Measurements from ENCODE around the gene CNTN1.

CNTN1 gene

DNA sequence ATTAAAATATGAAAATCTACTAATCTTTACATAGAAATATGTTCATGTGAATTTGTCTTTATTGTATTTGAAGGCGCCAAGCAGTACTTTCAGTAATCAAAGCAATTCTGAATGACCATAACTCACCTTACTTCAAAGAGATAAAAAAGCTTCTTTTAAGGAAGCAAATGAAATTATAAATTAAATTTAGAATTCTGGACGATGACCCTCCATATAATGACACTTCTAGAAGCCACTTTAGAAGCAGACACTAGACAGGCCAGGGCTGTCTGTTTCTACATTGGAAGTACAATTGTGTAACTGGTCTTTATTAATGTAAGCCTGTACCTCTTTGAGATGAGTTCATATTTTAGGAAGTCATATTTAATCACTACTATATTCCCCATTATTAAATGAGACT, 222.9 kb downstream of the CNTN1 start:
- H3K4me3 ChIP-seq (ENCODE audit: control insufficient read depth, low read depth, low read length): no peak overlapping the region
- no peak for TF ChIP-seq CTCF (conservative IDR thresholded peaks at IDR 0.05; ENCODE audit: control insufficient read depth, insufficient read depth, low read depth, low read length)
- no peak for DNase-seq (ENCODE audit: low read depth)

DNA sequence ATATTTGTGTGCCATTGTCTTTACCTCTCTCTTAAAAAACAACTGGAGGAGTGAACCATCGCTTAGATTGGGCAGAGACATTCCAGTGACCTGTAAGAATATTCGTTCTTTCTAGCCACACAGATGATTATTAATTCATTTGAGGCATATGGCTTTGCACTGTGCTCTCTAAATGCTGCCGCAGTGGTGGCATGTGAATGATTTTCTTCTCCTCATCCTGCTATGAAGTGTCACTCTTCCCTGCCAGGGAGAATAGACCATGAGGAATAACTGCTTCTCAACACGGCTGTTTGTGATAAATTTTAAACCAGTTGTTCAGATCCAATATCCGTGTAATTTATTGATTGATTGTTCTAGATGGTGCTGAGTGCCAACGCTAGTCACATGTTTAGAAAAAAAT, 225.3 kb downstream of the CNTN1 start:
- no peak overlapping the region for H3K4me3 ChIP-seq (ENCODE audit: control insufficient read depth, low read depth, low read length)
- no peak for TF ChIP-seq CTCF (conservative IDR thresholded peaks at IDR 0.05; ENCODE audit: control insufficient read depth, insufficient read depth, low read depth, low read length)
- DNase-seq (ENCODE audit: low read depth): no peak

DNA sequence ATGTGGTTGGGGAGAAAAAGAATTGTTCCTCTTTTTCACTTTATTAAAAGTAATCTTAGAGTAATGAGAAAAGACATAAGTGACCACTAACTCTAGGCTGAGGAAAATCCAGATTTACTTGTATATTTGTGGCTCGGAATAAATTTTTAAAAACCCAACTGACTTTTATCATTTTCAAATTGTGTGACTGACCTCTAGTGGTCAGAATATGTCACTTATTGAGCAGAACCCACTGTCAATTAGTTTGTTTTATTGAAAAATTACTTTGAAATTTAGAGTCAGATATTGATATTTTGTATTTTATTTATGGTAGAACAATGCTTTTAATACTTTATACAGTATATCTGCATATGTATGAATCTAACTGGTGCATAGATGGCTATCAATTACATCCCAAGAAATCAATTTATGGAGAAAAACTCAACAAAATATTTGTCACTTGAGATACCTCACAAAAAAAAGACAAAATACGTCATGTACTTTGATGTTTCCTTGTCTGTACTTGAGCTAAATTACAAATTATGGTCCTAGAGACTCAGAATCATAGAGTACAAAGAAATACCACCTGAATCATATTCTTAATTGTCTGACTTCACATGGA, 229.4 kb downstream of the CNTN1 start:
- H3K4me3 ChIP-seq (ENCODE audit: control insufficient read depth, low read depth, low read length): no peak overlapping the region
- peak; percentile 53 for TF ChIP-seq CTCF (conservative IDR thresholded peaks at IDR 0.05; ENCODE audit: control insufficient read depth, insufficient read depth, low read depth, low read length)
- peak; percentile 33 for DNase-seq (ENCODE audit: low read depth)

DNA sequence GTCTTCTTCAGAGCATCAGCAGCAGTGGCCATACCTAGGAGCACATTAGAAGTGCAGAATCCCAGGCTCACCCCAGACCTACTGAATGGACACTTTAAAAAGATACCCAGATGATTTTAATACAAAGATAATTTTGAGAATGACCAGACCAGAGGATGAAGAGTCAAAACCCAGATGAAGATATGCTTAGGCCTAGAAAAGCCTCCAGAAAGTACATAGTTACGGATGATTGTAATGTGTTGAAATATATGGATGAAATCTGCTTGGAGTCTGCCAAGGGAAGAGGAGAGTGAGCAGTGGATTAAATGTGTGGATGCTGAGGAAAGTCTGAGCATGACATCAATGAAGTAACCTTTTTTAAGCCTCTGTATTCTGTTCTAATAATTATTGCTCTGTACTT, 245.7 kb downstream of the CNTN1 start:
- no peak overlapping the region for H3K4me3 ChIP-seq (ENCODE audit: control insufficient read depth, low read depth, low read length)
- DNase-seq (ENCODE audit: low read depth): no peak
- no peak for TF ChIP-seq CTCF (conservative IDR thresholded peaks at IDR 0.05; ENCODE audit: control insufficient read depth, insufficient read depth, low read depth, low read length)

DNA sequence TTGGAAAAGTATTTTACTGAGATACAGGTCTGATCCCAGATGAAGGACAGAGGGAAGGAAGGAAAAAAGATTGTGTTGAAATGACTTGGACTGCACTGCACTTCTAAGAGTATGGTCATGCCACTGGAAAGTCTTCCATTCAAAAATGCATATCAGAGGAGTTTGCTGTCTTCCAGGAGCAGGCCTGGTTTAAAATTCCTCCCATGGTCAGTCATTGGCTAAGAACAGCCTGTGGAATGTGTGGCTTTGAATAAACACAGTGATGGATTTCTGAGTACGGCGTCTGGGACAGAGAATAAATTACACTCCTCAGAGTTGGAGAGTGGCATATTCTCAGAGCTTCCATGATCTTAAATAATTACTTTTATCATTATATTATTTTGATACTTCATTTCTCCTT, 250.1 kb downstream of the CNTN1 start:
- no peak for TF ChIP-seq CTCF (conservative IDR thresholded peaks at IDR 0.05; ENCODE audit: control insufficient read depth, insufficient read depth, low read depth, low read length)
- peak; percentile 27 for DNase-seq (ENCODE audit: low read depth)
- no peak overlapping the region for H3K4me3 ChIP-seq (ENCODE audit: control insufficient read depth, low read depth, low read length)

- no peak for TF ChIP-seq CTCF (conservative IDR thresholded peaks at IDR 0.05; ENCODE audit: control insufficient read depth, insufficient read depth, low read depth, low read length)
- DNase-seq (ENCODE audit: low read depth): no peak
- H3K4me3 ChIP-seq (ENCODE audit: control insufficient read depth, low read depth, low read length): no peak overlapping the region
These were observed 253.5 kb downstream of the CNTN1 start for GRCh38 chr12:40945772-40946171.
